Kidney capillary endothelial cell (primary cell): ENCODE data around the gene DPYSL3.

Experiments used
- DNase-seq: peaks from one replicate; pipeline ENCODE4 v3.0.0-alpha.2; 2018; ENCODE audit warnings: low spot score

Gene DPYSL3

GRCh38 chr5:147439254-147439653, 70.6 kb downstream of the DPYSL3 start:
- peak; percentile 22 for DNase-seq

GRCh38 chr5:147437161-147437596, 72.7 kb downstream of the DPYSL3 start:
- DNase-seq, result no peak

GRCh38 chr5:147436596-147436995, 73.3 kb downstream of the DPYSL3 start:
- no peak for DNase-seq

DNA sequence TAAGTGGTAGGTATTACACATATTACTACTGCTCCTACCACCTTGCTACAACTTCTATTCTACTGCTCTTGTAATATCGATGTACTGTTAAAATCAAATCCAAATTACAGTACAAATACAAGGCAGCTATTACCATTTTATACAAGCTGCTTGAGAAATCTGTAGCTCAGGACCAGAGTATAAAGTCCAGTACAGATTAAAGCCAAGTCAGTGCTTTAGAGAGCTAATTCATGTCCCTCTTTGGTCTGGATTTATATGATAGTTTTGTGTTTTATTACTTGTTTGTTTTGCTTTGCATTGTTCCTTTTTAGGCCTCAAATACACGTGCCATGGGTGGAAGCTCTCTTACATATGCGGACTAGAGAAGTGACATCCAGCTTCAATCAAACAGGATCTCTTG, 75.8 kb downstream of the DPYSL3 start:
- DNase-seq, result no peak

GRCh38 chr5:147432323-147432722, 77.5 kb downstream of the DPYSL3 start:
- DNase-seq, result no peak

- DNase-seq, result no peak
These were observed 78.3 kb downstream of the DPYSL3 start for GRCh38 chr5:147431586-147431985.

DNA sequence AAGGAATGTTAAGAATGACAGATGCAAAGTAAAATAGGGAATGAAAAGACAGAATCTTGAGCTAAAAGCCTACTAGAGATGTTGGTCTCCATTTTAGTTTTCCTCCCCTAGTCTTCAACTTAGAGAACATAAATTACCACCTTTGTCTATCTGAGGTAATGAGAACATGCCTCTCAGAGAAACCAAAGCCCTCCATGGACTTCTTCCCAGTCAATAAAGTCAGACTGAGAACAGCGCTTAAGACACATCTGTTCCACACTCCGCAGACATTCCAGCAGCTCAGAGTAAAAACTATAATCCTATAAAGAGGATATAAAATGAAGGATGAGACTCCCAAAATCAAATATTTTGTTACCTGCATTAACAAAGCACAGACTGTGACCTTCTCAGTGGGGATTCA, 79.2 kb downstream of the DPYSL3 start:
- no peak for DNase-seq

- no peak for DNase-seq
These were observed 82.1 kb downstream of the DPYSL3 start for GRCh38 chr5:147427521-147428401.

- no peak for DNase-seq
These were observed 83.1 kb downstream of the DPYSL3 start for GRCh38 chr5:147426640-147427327.

DNA sequence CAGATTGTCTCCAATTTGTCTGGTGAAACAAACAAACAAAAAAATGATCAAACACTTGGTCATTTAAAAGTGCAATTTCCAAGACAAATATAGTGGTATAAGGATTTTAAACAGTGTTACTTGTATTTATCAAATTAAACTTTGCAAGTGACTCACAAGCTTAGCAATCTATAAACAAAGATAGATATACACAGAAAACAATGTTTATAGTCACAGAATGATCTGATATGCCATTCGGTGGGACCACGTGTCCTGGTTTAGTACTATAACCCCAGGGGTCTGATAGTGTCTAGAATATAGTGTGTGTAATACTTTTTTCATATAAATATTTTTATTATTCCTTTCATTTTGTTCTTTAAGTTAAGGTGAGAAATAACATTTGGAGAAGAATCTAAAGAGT, 91.3 kb downstream of the DPYSL3 start:
- DNase-seq, result no peak

GRCh38 chr5:147417135-147417813, 92.6 kb downstream of the DPYSL3 start:
- DNase-seq, result no peak

GRCh38 chr5:147415651-147416050, 94.2 kb downstream of the DPYSL3 start:
- no peak for DNase-seq

DNA sequence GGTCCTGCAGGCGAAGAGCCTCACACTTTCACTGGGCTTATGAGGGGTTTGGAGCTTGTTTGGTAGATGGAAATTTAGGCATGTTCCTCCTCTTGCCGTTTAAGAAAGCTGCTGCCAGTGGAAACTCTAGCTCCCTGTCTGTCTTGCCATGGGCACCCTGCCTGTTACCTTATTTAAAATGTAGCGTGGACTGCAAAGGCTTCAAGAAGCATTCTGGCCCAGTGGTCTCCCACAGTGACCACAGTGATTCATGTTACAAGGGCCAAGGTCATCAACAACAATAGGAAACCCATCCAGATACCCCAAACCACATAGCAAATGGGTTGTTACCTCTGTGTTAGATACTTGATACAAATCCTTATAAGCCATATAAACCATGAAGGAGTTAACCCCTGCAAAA, 96.6 kb downstream of the DPYSL3 start:
- DNase-seq, result no peak

GRCh38 chr5:147412561-147412960, 97.3 kb downstream of the DPYSL3 start:
- no peak for DNase-seq

- DNase-seq, result no peak
These were observed 98.2 kb downstream of the DPYSL3 start for GRCh38 chr5:147411359-147412319.

DNA sequence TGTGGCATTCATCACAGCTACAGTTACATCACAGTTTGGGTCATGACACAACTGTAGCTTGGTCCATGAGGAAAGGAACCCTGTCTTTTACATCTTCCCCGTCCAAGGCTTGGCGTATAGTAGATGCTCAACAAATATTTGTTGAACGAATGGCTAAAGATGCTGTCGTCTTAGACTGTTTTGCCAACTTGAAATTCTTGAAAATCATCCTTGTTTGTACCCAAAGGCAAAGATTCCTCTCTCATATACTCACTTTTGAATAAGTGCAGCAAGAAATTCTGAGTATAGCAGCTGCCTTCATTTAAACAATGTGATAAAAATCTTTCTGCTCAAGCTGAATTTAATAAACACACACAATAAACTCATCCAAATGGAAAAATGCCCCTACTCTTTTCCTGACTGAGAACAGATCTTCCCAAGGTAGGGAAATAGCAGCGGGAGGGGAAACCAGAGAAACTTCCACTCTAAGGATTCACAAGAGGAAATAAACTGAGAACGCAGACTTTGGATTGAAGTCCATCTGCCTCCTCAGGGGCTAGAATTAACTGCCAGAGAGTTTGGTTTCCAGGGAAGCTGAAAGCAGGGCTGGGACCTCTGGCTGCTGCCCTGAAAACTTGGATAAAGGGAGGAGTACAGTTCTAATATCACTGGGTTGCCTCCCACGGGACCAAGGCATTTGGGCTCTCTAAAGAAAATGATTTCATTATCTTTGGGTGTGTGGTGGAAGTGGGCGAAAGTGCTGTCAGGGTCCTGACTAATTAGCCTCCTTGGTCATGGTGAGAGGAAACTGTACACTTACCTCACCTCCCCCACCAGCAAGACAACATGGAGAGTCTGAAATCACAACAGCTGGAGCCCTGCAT, 99.1 kb downstream of the DPYSL3 start:
- no peak for DNase-seq

DNA sequence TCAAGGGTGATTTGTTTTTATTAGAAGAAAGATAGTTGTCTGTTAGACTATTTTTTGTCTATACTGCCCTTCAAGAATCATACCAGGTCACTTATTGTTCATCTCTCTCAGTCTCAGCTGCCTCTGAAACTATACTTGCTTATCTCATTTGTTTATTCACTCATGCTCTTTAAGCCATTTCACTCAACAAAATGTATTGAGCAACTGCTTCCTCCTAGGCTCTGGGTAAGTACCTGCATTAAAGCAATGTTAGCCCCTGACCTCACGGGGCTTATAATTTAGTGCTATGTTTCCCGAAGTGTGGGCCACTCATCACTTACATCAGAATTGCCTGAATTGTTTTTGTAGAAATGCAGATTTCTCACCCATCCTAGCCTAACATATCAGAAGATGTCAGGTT, 100.9 kb downstream of the DPYSL3 start:
- DNase-seq, result no peak

DNA sequence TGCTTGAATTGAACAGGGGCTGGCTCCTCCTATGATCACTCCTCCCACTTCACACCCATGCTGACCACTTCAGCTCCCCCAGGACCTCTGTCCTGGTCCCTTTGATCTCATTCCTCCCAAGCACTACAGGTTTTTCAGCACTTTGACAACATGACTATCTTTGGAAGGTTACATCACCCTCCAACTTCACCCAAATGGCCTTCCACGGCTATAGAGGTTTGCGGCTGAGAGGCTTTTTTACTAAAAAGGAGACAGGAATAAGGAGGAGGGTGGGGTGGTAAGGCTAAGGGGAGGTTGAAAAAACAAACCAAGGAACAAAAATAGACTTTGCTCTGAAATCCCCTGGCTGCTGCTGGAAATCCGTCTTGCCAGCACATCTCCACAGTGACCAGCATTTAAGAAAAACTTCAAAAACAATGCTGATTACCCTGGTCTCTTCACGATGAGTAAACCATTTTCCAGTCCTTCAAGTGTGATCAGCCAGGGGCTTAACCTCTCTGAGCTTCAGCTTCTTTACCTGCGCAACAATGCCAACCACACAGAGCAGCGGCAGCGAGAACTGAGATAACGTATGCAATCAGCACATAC, 102.7 kb downstream of the DPYSL3 start:
- no peak for DNase-seq

- DNase-seq, result no peak
These were observed 103.2 kb downstream of the DPYSL3 start for GRCh38 chr5:147406636-147407035.

DNA sequence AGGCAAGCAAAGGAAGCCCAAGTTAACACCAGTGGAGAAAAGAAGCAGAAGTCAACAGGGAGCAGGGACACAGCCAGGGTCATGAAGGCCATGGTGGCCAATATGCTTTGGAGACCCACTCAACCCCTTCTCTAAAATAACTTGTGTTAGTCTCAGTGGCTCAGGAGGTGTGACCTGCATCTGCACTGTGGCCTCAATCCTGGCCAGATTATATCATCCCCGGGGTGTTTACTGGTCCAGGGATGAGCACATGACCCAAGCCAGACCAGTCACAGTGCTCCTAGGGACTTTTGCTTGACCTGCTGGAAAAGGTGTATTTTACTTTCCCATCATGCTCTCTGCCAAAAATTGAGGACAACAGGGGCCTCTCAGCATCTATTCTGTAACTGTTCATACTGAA, 105.2 kb downstream of the DPYSL3 start:
- DNase-seq, result no peak
